ENCODE data around the gene NAV2. TPM values are rescaled to one million over a fixed set of nuclear protein-coding genes. Genes with fewer than 3 reads are reported as not detected.

Gene NAV2
- total RNA-seq, 1 donor from 2014 or later, result 9.6 TPM

DNA sequence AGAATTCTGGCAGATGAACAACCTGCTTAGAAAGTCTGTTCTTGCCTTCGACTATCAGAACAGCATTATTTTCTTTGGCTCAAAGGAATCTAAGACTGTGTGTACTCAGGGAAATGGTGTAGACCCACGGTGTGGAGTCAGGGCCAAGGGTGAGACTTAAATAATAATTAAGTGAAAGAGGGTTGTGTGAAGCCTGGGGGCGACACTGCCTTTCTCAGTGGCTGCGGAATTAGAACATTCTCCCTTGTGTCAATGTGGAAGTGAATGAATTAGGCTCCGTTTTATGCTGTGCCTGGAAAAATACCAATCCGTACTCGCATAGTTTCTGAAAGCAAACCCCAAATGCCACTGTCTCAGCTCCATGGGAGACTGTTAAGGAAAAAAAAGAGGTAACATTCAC lies 50.7 kb downstream of the NAV2 start:
- no peak for DNase-seq (ENCODE audit: low spot score)
- no peaks in the 10 kb centered on the region for H3K9me3 Mint-ChIP-seq
- no peaks in the 10 kb centered on the region for H3K9me3 ChIP-seq (ENCODE audit: low read depth)
- TF ChIP-seq, protein P1, sequence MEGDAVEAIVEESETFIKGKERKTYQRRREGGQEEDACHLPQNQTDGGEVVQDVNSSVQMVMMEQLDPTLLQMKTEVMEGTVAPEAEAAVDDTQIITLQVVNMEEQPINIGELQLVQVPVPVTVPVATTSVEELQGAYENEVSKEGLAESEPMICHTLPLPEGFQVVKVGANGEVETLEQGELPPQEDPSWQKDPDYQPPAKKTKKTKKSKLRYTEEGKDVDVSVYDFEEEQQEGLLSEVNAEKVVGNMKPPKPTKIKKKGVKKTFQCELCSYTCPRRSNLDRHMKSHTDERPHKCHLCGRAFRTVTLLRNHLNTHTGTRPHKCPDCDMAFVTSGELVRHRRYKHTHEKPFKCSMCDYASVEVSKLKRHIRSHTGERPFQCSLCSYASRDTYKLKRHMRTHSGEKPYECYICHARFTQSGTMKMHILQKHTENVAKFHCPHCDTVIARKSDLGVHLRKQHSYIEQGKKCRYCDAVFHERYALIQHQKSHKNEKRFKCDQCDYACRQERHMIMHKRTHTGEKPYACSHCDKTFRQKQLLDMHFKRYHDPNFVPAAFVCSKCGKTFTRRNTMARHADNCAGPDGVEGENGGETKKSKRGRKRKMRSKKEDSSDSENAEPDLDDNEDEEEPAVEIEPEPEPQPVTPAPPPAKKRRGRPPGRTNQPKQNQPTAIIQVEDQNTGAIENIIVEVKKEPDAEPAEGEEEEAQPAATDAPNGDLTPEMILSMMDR (IDR thresholded peaks at IDR 0.05), result no peak
- TF ChIP-seq EZH2 (IDR thresholded peaks at IDR 0.05), result no peak
- TF ChIP-seq EZH2phosphoT487 (IDR thresholded peaks at IDR 0.05), result no peak
- H3K9ac ChIP-seq, result no peak overlapping the region
- peaks cover 7% of the 10 kb centered on the region for H3K27me3 Mint-ChIP-seq (ENCODE audit: insufficient read depth, low read depth)
- H3K36me3 ChIP-seq, result no peaks in the 10 kb centered on the region
- H4K20me1 ChIP-seq (ENCODE audit: low read depth), result no peaks in the 10 kb centered on the region
- peaks cover 2% of the 10 kb centered on the region for H3K36me3 Mint-ChIP-seq
- H3K27ac Mint-ChIP-seq, result no peak overlapping the region
- H3K79me2 ChIP-seq (ENCODE audit: low read depth), result no peaks in the 10 kb centered on the region
- peaks cover 25% of the 10 kb centered on the region for H3K4me1 ChIP-seq
- peaks cover 1% of the 10 kb centered on the region for H3F3A ChIP-seq (ENCODE audit: low read depth)
- no peaks in the 10 kb centered on the region for H3K27me3 ChIP-seq
- no peak overlapping the region for H3K4me2 ChIP-seq
- H2AFZ ChIP-seq (replicated peaks), result no peak overlapping the region
- H3K4me3 ChIP-seq, result no peak overlapping the region
- H3K4me1 Mint-ChIP-seq, result peaks cover 14% of the 10 kb centered on the region
- no peak overlapping the region for H3K4me3 Mint-ChIP-seq
- H3K27ac ChIP-seq, result no peak overlapping the region

DNA sequence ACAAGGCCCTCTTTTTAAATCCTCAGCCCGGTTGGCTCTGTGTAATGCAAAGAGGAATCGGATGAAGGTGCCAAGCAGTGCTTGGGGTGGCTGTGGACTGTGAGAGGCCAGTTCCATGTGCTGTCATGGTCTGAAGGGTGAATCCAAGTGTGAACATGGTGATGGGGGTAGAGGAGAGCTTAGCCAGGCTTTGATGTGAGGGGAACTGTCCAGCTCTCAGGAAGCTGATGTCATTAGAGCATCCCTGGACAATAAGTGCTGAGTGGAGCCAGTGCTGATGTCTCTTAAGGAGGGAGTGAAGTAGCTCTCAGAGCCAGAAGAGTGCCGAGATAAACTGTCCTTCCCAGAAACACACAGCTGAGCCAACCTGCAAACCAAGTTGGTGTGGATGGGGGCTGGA lies 53.6 kb downstream of the NAV2 start:
- no peak overlapping the region for H3K4me2 ChIP-seq
- peaks cover 2% of the 10 kb centered on the region for H3K36me3 Mint-ChIP-seq
- H3K9ac ChIP-seq, result no peak overlapping the region
- H3K4me1 ChIP-seq, result peaks cover 37% of the 10 kb centered on the region
- H3K27ac ChIP-seq, result no peak overlapping the region
- TF ChIP-seq EZH2phosphoT487 (IDR thresholded peaks at IDR 0.05) (no peak), EZH2 (IDR thresholded peaks at IDR 0.05) (no peak)
- TF ChIP-seq, protein P1 (IDR thresholded peaks at IDR 0.05), result no peak
- no peaks in the 10 kb centered on the region for H3K36me3 ChIP-seq
- H4K20me1 ChIP-seq (ENCODE audit: low read depth), result no peaks in the 10 kb centered on the region
- H3K79me2 ChIP-seq (ENCODE audit: low read depth), result no peaks in the 10 kb centered on the region
- no peaks in the 10 kb centered on the region for H3K9me3 ChIP-seq (ENCODE audit: low read depth)
- peaks cover 4% of the 10 kb centered on the region for H3K27me3 Mint-ChIP-seq (ENCODE audit: insufficient read depth, low read depth)
- no peak overlapping the region for H3K27ac Mint-ChIP-seq
- peak; percentile 52 for DNase-seq (ENCODE audit: low spot score)
- no peaks in the 10 kb centered on the region for H3K27me3 ChIP-seq
- no peak overlapping the region for H3K4me3 Mint-ChIP-seq
- no peaks in the 10 kb centered on the region for H3K9me3 Mint-ChIP-seq
- no peak overlapping the region for H3K4me3 ChIP-seq
- H3K4me1 Mint-ChIP-seq, result peaks cover 28% of the 10 kb centered on the region
- no peak overlapping the region for H2AFZ ChIP-seq (replicated peaks)
- peaks cover 14% of the 10 kb centered on the region for H3F3A ChIP-seq (ENCODE audit: low read depth)

DNA sequence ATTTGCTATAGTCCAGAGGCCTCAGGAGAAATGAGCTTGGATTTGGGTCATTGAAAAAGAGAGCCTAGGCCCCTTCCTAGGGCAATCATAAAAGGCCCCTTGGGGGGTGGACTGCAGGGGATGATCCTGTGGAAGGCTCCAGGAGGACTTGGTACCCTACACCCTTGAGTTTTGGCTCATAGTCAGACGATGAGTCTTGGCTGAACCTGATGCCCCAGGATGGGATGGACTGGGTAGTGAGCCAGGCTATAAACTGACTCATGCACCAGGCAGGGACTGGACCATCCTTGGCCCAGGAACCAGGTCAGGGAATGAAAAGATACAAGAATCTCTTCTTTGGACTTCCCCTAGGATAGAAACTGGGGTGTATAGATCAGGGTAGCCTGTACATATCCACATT lies 54.2 kb downstream of the NAV2 start:
- Histone ChIP-seq H3K36me3 (no peaks in the 10 kb centered on the region), H2AFZ (replicated peaks) (no peak overlapping the region), H3K27me3 (no peaks in the 10 kb centered on the region), H3K4me2 (no peak overlapping the region), H3K4me1 (peaks cover 43% of the 10 kb centered on the region), H4K20me1 (ENCODE audit: low read depth) (no peaks in the 10 kb centered on the region), H3F3A (ENCODE audit: low read depth) (peaks cover 20% of the 10 kb centered on the region), H3K4me3 (no peak overlapping the region), H3K27ac (no peak overlapping the region), H3K9me3 (ENCODE audit: low read depth) (no peaks in the 10 kb centered on the region), H3K79me2 (ENCODE audit: low read depth) (no peaks in the 10 kb centered on the region), H3K9ac (no peak overlapping the region)
- Mint-ChIP-seq H3K9me3 (no peaks in the 10 kb centered on the region), H3K4me1 (peaks cover 34% of the 10 kb centered on the region), H3K27me3 (ENCODE audit: insufficient read depth, low read depth) (peaks cover 4% of the 10 kb centered on the region), H3K4me3 (no peak overlapping the region), H3K27ac (no peak overlapping the region), H3K36me3 (peaks cover 2% of the 10 kb centered on the region)
- no peak for DNase-seq (ENCODE audit: low spot score)
- no peak for TF ChIP-seq EZH2phosphoT487 (IDR thresholded peaks at IDR 0.05)

DNA sequence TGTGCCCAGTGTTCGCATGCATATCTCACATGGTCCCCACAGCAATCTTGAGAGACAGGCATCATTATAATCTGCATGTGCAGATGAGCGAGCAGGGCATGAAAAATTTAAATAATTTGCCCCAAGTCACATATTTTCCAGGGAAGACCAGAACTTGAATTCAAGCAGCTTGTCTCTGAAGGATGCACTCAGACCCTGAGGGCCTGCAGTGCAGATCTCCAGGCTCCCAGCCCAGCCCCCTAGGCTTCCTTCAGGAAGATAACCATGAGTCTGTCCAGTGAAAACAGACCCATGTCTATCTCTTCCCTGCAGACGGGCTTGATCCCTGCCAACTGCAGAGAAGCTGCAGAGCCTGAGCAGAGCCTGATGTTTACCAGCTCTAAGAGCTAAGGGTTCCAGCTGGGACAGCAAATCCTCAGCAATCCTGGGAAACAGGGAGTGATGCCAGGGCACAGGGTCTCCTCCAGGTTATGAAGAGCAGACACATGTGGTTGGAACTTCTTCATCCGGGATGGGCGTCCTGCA lies 55.1 kb downstream of the NAV2 start:
- H3K36me3 ChIP-seq, result no peaks in the 10 kb centered on the region
- Mint-ChIP-seq H3K9me3 (no peaks in the 10 kb centered on the region), H3K27ac (peak overlapping the region; percentile 43), H3K4me3 (no peak overlapping the region), H3K4me1 (peaks cover 42% of the 10 kb centered on the region), H3K36me3 (no peaks in the 10 kb centered on the region), H3K27me3 (ENCODE audit: insufficient read depth, low read depth) (peaks cover 2% of the 10 kb centered on the region)
- no peaks in the 10 kb centered on the region for H3K9me3 ChIP-seq (ENCODE audit: low read depth)
- no peaks in the 10 kb centered on the region for H4K20me1 ChIP-seq (ENCODE audit: low read depth)
- no peak for DNase-seq (ENCODE audit: low spot score)
- H3K4me1 ChIP-seq, result peaks cover 51% of the 10 kb centered on the region
- peaks cover 26% of the 10 kb centered on the region for H3F3A ChIP-seq (ENCODE audit: low read depth)
- H3K27ac ChIP-seq, result no peak overlapping the region
- no peak overlapping the region for H3K4me2 ChIP-seq
- TF ChIP-seq, protein P1 (IDR thresholded peaks at IDR 0.05), result no peak
- no peak for TF ChIP-seq EZH2phosphoT487 (IDR thresholded peaks at IDR 0.05)
- TF ChIP-seq EZH2 (IDR thresholded peaks at IDR 0.05), result no peak
- H3K27me3 ChIP-seq, result no peaks in the 10 kb centered on the region
- H2AFZ ChIP-seq (replicated peaks), result no peak overlapping the region
- H3K79me2 ChIP-seq (ENCODE audit: low read depth), result no peaks in the 10 kb centered on the region
- H3K9ac ChIP-seq, result no peak overlapping the region
- H3K4me3 ChIP-seq, result no peak overlapping the region

Measured in neural progenitor cell (in vitro differentiated cells).